ENCODE results near the gene ERCC4.
"Not testable (repeated sequence)": the region's sequence is repeated elsewhere in the genome, so short reads cannot be mapped to it uniquely, and the experiment has no call there.

The ERCC4 gene

DNA sequence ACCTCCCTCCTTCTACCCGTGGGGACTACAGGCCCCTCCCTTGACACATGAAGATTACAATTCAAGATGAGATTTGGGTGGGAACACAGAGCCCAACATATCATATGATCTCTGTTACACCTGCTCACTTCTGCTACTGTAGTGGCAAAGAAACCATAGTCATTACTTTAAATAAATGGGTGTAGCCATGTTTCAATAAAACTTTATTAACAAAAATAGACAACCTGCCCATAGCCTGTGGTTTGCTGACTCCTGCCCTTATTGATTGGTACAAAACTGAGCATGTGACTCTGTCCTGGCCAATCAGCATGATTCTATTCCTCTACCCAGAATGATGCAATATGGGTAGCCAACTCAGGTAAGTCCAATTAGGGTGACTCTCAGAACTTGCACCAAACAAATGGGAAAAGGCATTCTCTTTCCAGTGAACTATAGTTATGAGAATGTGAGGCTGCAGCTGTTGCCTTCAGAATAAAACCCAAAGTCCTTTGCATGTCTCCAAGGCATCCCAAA lies 15.7 kb upstream of the ERCC4 start:
- Histone ChIP-seq H3K9ac (ENCODE audit: insufficient read length, low read depth) (no peak overlapping the region), H3K36me3 (ENCODE audit: insufficient read depth, insufficient read length, low read length) (no peaks in the 10 kb centered on the region), H3K27me3 (ENCODE audit: insufficient read depth, insufficient read length) (no peaks in the 10 kb centered on the region), H3K9me3 (ENCODE audit: insufficient read depth, low read length) (peaks cover 7% of the 10 kb centered on the region; the same call in 1 of the 2 replicates), H3K4me1 (ENCODE audit: insufficient read depth, insufficient read length) (no peaks in the 10 kb centered on the region), H3K4me3 (ENCODE audit: insufficient read length, low read depth) (no peak overlapping the region)
- TF ChIP-seq ZNF274 (IDR thresholded peaks at IDR 0.05; ENCODE audit: low read depth, low read length): no peak
- no peak for DNase-seq (ENCODE audit: low read depth, low spot score)

DNA sequence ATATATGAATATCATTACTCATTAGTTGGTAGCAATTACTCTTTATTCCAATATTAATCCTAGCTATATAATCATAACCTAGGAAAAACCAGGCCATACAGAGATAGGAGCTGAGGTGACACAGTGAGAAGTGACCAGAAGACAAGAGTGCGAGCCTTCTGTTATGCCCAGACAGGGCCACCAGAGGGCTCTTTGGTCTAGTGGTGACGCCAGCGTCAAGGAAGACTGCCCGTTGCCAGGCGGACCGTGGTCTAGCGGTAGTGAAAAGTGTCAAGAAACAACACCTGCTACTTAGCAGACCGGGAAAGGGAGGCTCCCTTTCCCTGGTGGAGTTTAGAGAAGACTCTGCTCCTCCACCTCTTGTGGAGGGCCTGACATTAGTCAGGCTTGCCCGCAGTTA lies 15.1 kb upstream of the ERCC4 start:
- H3K9ac ChIP-seq (ENCODE audit: insufficient read length, low read depth); H3K36me3 ChIP-seq (ENCODE audit: insufficient read depth, insufficient read length, low read length); H3K4me3 ChIP-seq (ENCODE audit: insufficient read length, low read depth); DNase-seq (ENCODE audit: low read depth, low spot score); H3K9me3 ChIP-seq (ENCODE audit: insufficient read depth, low read length); H3K27me3 ChIP-seq (ENCODE audit: insufficient read depth, insufficient read length); H3K4me1 ChIP-seq (ENCODE audit: insufficient read depth, insufficient read length): not testable (repeated sequence)

DNA sequence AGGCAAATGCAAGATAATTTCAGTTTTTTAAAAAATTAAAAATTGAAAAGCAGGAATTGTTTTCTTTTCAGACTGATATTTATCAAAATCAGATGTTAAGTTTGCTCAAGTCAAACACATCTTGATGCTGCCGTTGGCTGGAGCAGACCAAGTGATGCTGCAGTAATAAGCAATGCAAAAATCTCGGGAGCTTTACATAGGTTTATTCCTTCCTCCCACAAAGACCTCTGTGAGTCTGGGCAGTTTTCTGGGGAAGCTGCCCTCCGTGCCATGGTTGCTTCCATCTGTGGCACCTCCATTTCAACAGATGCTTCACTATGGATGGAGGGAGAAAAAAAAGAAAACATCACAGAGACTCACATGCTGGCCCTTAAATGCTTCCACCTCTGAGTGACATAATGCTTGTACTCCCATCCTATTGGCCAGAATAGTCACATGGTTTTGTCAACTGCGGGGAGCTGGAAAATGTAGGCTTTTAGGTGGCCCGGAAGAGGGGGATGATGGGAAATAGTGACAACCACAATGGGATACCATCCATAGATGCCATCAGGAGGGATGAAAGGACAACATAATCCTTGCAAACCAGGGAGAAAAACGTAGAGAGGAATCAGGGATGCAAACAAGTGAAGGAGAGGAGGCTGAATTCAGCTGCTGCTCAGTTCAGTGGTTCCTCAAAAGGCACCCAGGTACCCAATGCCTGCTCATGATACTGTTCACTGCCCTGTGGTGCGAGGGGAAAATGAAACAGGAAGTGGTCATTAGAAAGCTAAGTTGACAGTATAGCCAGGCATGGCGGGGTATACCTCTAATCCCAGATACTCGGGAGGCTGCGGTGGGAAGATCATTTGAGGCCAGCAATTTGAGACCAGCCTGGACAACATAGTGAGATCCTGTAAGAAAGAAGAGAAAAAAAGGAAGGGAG lies 13.5 kb upstream of the ERCC4 start:
- no peak for TF ChIP-seq SUZ12 (IDR thresholded peaks at IDR 0.05; ENCODE audit: extremely low read depth, insufficient read depth, insufficient read length)
- no peak for TF ChIP-seq YY1 (IDR thresholded peaks at IDR 0.05; ENCODE audit: insufficient read depth, insufficient read length)
- no peak for TF ChIP-seq ZNF274 (IDR thresholded peaks at IDR 0.05; ENCODE audit: low read depth, low read length)
- peaks cover 8% of the 10 kb centered on the region; the same call in 1 of the 2 replicates for H3K9me3 ChIP-seq (ENCODE audit: insufficient read depth, low read length)
- H3K4me3 ChIP-seq (ENCODE audit: insufficient read length, low read depth): no peak overlapping the region
- H3K36me3 ChIP-seq (ENCODE audit: insufficient read depth, insufficient read length, low read length): no peaks in the 10 kb centered on the region
- H3K27me3 ChIP-seq (ENCODE audit: insufficient read depth, insufficient read length): no peaks in the 10 kb centered on the region
- H3K9ac ChIP-seq (ENCODE audit: insufficient read length, low read depth): no peak overlapping the region
- DNase-seq (ENCODE audit: low read depth, low spot score): no peak
- no peaks in the 10 kb centered on the region for H3K4me1 ChIP-seq (ENCODE audit: insufficient read depth, insufficient read length)

DNA sequence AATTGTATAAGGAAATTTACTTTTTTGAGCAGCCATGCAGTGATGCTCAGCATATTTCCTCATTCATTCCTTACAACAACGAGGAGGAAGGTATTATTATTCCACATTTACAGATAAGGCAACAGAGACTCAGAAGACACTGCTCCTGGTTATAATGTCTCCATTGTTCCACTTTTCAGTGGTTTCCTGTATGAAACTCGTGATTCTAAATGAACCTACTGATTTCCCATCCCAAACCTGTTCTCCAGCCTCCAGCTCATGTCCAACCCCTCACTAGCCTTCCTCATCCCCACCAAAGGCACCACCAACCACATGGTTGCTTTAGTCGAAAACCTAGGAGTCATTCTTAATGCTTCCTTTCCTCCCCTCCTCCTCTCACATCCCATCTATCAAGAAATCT lies 12.5 kb upstream of the ERCC4 start:
- TF ChIP-seq YY1 (IDR thresholded peaks at IDR 0.05; ENCODE audit: insufficient read depth, insufficient read length) (no peak), ZNF274 (IDR thresholded peaks at IDR 0.05; ENCODE audit: low read depth, low read length) (no peak), SUZ12 (IDR thresholded peaks at IDR 0.05; ENCODE audit: extremely low read depth, insufficient read depth, insufficient read length) (no peak)

DNA sequence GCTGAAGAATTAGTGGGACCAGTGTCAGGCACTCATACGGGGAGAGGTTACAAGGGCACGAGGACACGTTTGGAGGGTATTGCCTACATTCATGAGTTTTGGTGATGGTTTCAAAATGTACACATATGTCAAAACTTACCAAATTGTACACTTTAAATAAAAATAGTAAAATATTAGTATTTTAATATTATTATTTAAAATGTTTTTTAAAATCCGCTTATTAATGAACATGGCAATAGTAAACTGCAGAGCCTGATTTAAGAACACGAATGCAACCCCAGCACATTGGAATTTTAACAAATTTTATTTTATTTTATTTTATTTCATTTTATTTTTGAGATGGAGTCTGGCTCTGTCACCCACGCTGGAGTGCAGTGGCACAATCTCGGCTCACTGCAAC lies 10.9 kb upstream of the ERCC4 start:
- H3K4me1 ChIP-seq (ENCODE audit: insufficient read depth, insufficient read length): no peaks in the 10 kb centered on the region
- H3K9ac ChIP-seq (ENCODE audit: insufficient read length, low read depth): no peak overlapping the region
- no peaks in the 10 kb centered on the region for H3K27me3 ChIP-seq (ENCODE audit: insufficient read depth, insufficient read length)
- no peak for DNase-seq (ENCODE audit: low read depth, low spot score)
- H3K9me3 ChIP-seq (ENCODE audit: insufficient read depth, low read length): peaks cover 15% of the 10 kb centered on the region; the same call in 1 of the 2 replicates
- TF ChIP-seq YY1 (IDR thresholded peaks at IDR 0.05; ENCODE audit: insufficient read depth, insufficient read length): no peak
- no peak for TF ChIP-seq ZNF274 (IDR thresholded peaks at IDR 0.05; ENCODE audit: low read depth, low read length)
- no peak for TF ChIP-seq SUZ12 (IDR thresholded peaks at IDR 0.05; ENCODE audit: extremely low read depth, insufficient read depth, insufficient read length)
- no peak overlapping the region for H3K4me3 ChIP-seq (ENCODE audit: insufficient read length, low read depth)
- no peaks in the 10 kb centered on the region for H3K36me3 ChIP-seq (ENCODE audit: insufficient read depth, insufficient read length, low read length)

More for the DNA sequence above, 12.5 kb upstream of the ERCC4 start:
- H3K36me3 ChIP-seq (ENCODE audit: insufficient read depth, insufficient read length, low read length): no peaks in the 10 kb centered on the region
- no peaks in the 10 kb centered on the region for H3K4me1 ChIP-seq (ENCODE audit: insufficient read depth, insufficient read length)
- H3K9me3 ChIP-seq (ENCODE audit: insufficient read depth, low read length): peaks cover 15% of the 10 kb centered on the region; the same call in 1 of the 2 replicates
- H3K4me3 ChIP-seq (ENCODE audit: insufficient read length, low read depth): no peak overlapping the region
- no peaks in the 10 kb centered on the region for H3K27me3 ChIP-seq (ENCODE audit: insufficient read depth, insufficient read length)
- no peak overlapping the region for H3K9ac ChIP-seq (ENCODE audit: insufficient read length, low read depth)
- no peak for DNase-seq (ENCODE audit: low read depth, low spot score)

DNA sequence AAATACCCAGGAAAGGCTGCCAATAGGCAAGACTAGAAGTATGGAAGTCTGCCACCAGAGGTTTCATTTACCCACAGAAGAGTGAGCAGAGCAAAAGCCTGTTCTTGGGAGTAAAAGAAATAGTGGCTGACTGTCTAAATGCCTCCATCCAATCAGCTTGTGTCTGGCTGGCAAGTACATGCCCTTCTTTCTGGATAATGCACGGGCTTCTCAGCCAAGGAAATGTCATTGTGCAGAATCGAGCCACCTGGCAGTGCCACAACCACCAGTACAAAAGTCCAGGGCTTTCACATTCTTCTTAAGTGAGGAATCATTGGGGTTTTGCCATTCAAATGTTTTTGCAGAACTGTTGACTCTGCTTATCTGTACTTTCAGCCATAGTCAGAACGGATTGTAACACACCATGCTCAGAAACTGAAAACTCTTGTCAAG lies 10.1 kb upstream of the ERCC4 start:
- Histone ChIP-seq H3K9ac (ENCODE audit: insufficient read length, low read depth) (no peak overlapping the region), H3K27me3 (ENCODE audit: insufficient read depth, insufficient read length) (no peaks in the 10 kb centered on the region), H3K36me3 (ENCODE audit: insufficient read depth, insufficient read length, low read length) (no peaks in the 10 kb centered on the region), H3K9me3 (ENCODE audit: insufficient read depth, low read length) (peaks cover 15% of the 10 kb centered on the region; the same call in 1 of the 2 replicates), H3K4me1 (ENCODE audit: insufficient read depth, insufficient read length) (no peaks in the 10 kb centered on the region), H3K4me3 (ENCODE audit: insufficient read length, low read depth) (no peak overlapping the region)
- no peak for DNase-seq (ENCODE audit: low read depth, low spot score)
- TF ChIP-seq ZNF274 (IDR thresholded peaks at IDR 0.05; ENCODE audit: low read depth, low read length): no peak
- TF ChIP-seq SUZ12 (IDR thresholded peaks at IDR 0.05; ENCODE audit: extremely low read depth, insufficient read depth, insufficient read length): no peak
- no peak for TF ChIP-seq YY1 (IDR thresholded peaks at IDR 0.05; ENCODE audit: insufficient read depth, insufficient read length)

DNA sequence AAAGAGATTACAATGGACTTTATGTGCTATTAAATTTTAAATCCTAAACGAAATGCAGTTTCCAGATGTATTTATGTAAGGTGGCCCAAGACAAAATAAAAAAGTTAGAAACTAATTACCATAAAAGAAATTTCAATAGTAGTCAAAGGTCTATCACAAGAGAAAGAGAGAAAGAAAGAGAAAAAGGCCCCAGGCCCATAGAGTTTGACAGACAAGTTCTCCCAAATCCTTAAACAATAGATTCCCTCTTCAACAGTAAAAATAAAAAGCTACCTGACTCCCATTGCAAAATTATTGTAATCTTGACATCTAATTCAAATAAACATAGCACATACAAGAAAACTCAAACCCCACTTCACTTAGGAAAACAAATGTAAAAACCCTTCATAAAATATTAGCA lies 8.6 kb upstream of the ERCC4 start:
- Histone ChIP-seq H3K9me3 (ENCODE audit: insufficient read depth, low read length) (peaks cover 8% of the 10 kb centered on the region; the same call in 1 of the 2 replicates), H3K4me3 (ENCODE audit: insufficient read length, low read depth) (no peak overlapping the region), H3K27me3 (ENCODE audit: insufficient read depth, insufficient read length) (no peaks in the 10 kb centered on the region), H3K36me3 (ENCODE audit: insufficient read depth, insufficient read length, low read length) (no peaks in the 10 kb centered on the region), H3K9ac (ENCODE audit: insufficient read length, low read depth) (no peak overlapping the region), H3K4me1 (ENCODE audit: insufficient read depth, insufficient read length) (no peaks in the 10 kb centered on the region)
- TF ChIP-seq SUZ12 (IDR thresholded peaks at IDR 0.05; ENCODE audit: extremely low read depth, insufficient read depth, insufficient read length) (no peak), YY1 (IDR thresholded peaks at IDR 0.05; ENCODE audit: insufficient read depth, insufficient read length) (no peak), ZNF274 (IDR thresholded peaks at IDR 0.05; ENCODE audit: low read depth, low read length) (no peak)
- no peak for DNase-seq (ENCODE audit: low read depth, low spot score)

Measured in NT2/D1 (cell line).